ENCODE measurements around the gene MAP3K2.

MAP3K2 gene, protein sequence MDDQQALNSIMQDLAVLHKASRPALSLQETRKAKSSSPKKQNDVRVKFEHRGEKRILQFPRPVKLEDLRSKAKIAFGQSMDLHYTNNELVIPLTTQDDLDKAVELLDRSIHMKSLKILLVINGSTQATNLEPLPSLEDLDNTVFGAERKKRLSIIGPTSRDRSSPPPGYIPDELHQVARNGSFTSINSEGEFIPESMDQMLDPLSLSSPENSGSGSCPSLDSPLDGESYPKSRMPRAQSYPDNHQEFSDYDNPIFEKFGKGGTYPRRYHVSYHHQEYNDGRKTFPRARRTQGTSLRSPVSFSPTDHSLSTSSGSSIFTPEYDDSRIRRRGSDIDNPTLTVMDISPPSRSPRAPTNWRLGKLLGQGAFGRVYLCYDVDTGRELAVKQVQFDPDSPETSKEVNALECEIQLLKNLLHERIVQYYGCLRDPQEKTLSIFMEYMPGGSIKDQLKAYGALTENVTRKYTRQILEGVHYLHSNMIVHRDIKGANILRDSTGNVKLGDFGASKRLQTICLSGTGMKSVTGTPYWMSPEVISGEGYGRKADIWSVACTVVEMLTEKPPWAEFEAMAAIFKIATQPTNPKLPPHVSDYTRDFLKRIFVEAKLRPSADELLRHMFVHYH

GRCh38 chr2:127387655-127388422, at the start of gene MAP3K2:
TSS of gene MAP3K2 (minus strand) at chr2:127387975. CDS start at chr2:127343129, 44,846 bp downstream.
- DNase-seq (ENCODE audit: low read depth in 2 of 2), result peak; percentile 93 to 94

GRCh38 chr2:127437056-127437455, 49.3 kb upstream of the MAP3K2 start:
- no peak for DNase-seq (ENCODE audit: low read depth in 2 of 2)

GRCh38 chr2:127434515-127434914, 46.7 kb upstream of the MAP3K2 start:
- no peak for DNase-seq (ENCODE audit: low read depth in 2 of 2)

GRCh38 chr2:127431408-127432023, 43.7 kb upstream of the MAP3K2 start:
- DNase-seq (ENCODE audit: low read depth in 2 of 2), result no peak

GRCh38 chr2:127429844-127430425, 42.2 kb upstream of the MAP3K2 start:
- no peak for DNase-seq (ENCODE audit: low read depth in 2 of 2)

DNA sequence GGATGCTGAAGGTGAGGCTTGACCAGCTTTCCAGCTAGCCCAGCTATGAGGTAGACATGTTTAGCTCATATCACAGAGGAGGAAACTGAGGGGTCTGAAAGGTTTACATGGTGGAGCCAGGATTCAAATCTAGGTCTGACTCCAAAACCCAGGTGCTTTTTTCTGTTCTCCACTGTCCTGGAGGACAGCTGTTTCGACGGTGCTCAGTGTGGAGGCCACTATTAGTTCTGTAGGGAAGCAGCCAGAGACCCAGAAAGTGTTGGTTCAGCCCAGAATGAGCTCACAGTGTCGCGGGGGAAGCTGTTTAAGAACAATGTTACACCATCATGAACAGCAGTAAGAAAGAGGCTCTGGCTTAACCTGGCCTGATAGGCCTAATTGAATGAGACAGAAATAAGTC, 41.5 kb upstream of the MAP3K2 start:
- DNase-seq (ENCODE audit: low read depth in 2 of 2), result no peak

DNA sequence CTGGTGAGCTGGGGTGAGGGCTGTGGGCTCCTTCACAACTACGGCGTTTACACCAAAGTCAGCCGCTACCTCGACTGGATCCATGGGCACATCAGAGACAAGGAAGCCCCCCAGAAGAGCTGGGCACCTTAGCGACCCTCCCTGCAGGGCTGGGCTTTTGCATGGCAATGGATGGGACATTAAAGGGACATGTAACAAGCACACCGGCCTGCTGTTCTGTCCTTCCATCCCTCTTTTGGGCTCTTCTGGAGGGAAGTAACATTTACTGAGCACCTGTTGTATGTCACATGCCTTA, 41.0 kb upstream of the MAP3K2 start:
- no peak for DNase-seq (ENCODE audit: low read depth in 2 of 2)

DNA sequence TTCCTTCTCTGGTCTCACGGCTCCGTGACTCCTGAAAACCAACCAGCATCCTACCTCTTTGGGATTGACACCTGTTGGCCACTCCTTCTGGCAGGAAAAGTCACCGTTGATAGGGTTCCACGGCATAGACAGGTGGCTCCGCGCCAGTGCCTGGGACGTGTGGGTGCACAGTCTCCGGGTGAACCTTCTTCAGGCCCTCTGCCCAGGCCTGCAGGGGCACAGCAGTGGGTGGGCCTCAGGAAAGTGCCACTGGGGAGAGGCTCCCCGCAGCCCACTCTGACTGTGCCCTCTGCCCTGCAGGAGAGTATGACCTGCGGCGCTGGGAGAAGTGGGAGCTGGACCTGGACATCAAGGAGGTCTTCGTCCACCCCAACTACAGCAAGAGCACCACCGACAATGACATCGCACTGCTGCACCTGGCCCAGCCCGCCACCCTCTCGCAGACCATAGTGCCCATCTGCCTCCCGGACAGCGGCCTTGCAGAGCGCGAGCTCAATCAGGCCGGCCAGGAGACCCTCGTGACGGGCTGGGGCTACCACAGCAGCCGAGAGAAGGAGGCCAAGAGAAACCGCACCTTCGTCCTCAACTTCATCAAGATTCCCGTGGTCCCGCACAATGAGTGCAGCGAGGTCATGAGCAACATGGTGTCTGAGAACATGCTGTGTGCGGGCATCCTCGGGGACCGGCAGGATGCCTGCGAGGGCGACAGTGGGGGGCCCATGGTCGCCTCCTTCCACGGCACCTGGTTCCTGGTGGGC, 40.5 kb upstream of the MAP3K2 start:
- no peak for DNase-seq (ENCODE audit: low read depth in 2 of 2)

GRCh38 chr2:127427376-127428056, 39.7 kb upstream of the MAP3K2 start:
- DNase-seq (ENCODE audit: low read depth in 2 of 2), result no peak

GRCh38 chr2:127426501-127427354, 39.0 kb upstream of the MAP3K2 start:
- DNase-seq (ENCODE audit: low read depth in 2 of 2), result no peak

- DNase-seq (ENCODE audit: low read depth in 2 of 2), result no peak
Observed at GRCh38 chr2:127425540-127426490, 38.0 kb upstream of the MAP3K2 start.

DNA sequence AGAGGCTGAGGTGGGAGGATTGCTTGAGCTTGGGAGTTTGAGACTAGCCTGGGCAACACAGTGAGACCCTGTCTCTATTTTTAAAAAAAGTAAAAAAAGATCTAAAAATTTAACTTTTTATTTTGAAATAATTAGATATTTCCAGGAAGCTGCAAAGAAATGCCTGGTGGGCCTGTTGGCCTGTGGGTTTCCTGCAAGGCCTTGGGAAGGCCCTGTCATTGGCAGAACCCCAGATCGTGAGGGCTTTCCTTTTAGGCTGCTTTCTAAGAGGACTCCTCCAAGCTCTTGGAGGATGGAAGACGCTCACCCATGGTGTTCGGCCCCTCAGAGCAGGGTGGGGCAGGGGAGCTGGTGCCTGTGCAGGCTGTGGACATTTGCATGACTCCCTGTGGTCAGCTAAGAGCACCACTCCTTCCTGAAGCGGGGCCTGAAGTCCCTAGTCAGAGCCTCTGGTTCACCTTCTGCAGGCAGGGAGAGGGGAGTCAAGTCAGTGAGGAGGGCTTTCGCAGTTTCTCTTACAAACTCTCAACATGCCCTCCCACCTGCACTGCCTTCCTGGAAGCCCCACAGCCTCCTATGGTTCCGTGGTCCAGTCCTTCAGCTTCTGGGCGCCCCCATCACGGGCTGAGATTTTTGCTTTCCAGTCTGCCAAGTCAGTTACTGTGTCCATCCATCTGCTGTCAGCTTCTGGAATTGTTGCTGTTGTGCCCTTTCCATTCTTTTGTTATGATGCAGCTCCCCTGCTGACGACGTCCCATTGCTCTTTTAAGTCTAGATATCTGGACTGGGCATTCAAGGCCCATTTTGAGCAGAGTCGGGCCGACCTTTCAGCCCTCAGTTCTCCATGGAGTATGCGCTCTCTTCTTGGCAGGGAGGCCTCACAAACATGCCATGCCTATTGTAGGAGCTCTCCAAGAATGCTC, 37.1 kb upstream of the MAP3K2 start:
- DNase-seq (ENCODE audit: low read depth in 2 of 2), result no peak

GRCh38 chr2:127423880-127424279, 36.1 kb upstream of the MAP3K2 start:
- no peak for DNase-seq (ENCODE audit: low read depth in 2 of 2)

GRCh38 chr2:127423478-127423843, 35.7 kb upstream of the MAP3K2 start:
- DNase-seq (ENCODE audit: low read depth in 2 of 2), result no peak

DNA sequence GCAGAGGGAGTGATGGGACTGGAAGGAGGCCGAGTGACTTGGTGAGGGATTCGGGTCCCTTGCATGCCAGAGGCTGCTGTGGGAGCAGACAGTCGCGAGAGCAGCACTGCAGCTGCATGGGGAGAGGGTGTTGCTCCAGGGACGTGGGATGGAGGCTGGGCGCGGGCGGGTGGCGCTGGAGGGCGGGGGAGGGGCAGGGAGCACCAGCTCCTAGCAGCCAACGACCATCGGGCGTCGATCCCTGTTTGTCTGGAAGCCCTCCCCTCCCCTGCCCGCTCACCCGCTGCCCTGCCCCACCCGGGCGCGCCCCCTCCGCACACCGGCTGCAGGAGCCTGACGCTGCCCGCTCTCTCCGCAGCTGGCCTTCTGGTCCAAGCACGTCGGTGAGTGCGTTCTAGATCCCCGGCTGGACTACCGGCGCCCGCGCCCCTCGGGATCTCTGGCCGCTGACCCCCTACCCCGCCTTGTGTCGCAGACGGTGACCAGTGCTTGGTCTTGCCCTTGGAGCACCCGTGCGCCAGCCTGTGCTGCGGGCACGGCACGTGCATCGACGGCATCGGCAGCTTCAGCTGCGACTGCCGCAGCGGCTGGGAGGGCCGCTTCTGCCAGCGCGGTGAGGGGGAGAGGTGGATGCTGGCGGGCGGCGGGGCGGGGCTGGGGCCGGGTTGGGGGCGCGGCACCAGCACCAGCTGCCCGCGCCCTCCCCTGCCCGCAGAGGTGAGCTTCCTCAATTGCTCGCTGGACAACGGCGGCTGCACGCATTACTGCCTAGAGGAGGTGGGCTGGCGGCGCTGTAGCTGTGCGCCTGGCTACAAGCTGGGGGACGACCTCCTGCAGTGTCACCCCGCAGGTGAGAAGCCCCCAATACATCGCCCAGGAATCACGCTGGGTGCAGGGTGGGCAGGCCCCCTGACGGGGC, 35.0 kb upstream of the MAP3K2 start:
- no peak for DNase-seq (ENCODE audit: low read depth in 2 of 2)

- no peak for DNase-seq (ENCODE audit: low read depth in 2 of 2)
Observed at GRCh38 chr2:127421871-127422558, 34.2 kb upstream of the MAP3K2 start.

Data from stimulated activated CD8-positive, alpha-beta memory T cell treated with anti-CD3 and anti-CD28 coated beads, Interleukin-2, amount 100 ng/mL, for 48 hours (primary cell).